ENCODE data around the gene PSAT1.

DNA sequence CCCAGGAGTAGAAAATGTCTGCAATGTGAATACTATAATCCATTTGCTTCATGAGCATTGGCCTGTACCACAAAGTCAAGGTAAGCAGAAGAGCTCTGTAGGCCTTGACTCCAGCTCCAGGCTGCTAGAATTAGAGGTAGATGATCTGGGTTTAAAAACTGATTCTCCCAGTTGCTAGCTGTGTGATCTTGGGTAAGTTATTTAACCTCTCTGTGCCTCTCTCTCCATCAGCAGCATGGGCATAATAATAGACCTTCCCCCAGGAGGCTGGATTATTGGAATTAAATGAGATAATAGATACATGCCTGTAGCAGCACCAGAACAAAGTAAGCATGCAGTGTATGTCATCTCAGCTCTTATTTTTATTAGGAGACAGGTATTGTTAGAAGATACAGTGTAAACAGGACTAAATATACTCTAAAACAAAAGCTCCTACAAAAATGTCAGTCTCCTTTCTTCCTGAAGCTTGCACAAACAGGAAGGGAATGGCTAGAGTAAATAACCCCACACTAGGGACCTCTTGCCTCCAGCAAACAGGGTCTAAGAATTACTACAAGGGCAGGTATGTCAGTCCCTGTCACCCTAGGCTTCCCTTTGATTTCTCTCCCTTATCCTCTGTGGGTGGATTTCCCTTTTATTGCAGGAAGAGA is 57.5 kb downstream of the PSAT1 start:
- TF ChIP-seq, protein P1, sequence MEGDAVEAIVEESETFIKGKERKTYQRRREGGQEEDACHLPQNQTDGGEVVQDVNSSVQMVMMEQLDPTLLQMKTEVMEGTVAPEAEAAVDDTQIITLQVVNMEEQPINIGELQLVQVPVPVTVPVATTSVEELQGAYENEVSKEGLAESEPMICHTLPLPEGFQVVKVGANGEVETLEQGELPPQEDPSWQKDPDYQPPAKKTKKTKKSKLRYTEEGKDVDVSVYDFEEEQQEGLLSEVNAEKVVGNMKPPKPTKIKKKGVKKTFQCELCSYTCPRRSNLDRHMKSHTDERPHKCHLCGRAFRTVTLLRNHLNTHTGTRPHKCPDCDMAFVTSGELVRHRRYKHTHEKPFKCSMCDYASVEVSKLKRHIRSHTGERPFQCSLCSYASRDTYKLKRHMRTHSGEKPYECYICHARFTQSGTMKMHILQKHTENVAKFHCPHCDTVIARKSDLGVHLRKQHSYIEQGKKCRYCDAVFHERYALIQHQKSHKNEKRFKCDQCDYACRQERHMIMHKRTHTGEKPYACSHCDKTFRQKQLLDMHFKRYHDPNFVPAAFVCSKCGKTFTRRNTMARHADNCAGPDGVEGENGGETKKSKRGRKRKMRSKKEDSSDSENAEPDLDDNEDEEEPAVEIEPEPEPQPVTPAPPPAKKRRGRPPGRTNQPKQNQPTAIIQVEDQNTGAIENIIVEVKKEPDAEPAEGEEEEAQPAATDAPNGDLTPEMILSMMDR (IDR thresholded peaks at IDR 0.05): no peak
- TF ChIP-seq POLR2A (IDR thresholded peaks at IDR 0.05): no peak
